ENCODE measurements around the gene GALC. TPM values are rescaled to one million over a fixed set of nuclear protein-coding genes. Genes with fewer than 3 reads are reported as not detected.

GALC gene
- total and polyA plus RNA-seq, 2 donors (not counting 3 experiments of a cell fraction or from before 2014, with no cell fraction given) = 12.4 to 14.2 TPM

- H3K27ac ChIP-seq (ENCODE audit: insufficient read depth, low read depth, low read length) = no peak overlapping the region
- no peak for FAIRE-seq
- POLR2A ChIA-PET = no interaction called here
- H3K9ac ChIP-seq (replicated peaks; ENCODE audit: extremely low read depth, insufficient read depth, low read length) = no peak overlapping the region
- CTCF ChIA-PET = no interaction called here
- no peak overlapping the region for H2AFZ ChIP-seq (ENCODE audit: low read depth, low read length)
- no peaks in the 10 kb centered on the region for H3K4me1 ChIP-seq (ENCODE audit: control insufficient read depth, extremely low read depth, insufficient read depth, low read length)
- no peaks in the 10 kb centered on the region for H3K9me3 ChIP-seq (replicated peaks; ENCODE audit: control insufficient read depth, insufficient read depth, low read length)
- dilution Hi-C loops (cut with MboI; ENCODE audit: extremely low pct_ligation_motif_present, low sequenced_read_pairs) = no loop called here
- no peaks in the 10 kb centered on the region for H3K9me1 ChIP-seq (replicated peaks; ENCODE audit: control insufficient read depth, extremely low read depth, insufficient read depth, low read length)
- no peak for DNase-seq (ENCODE audit: low read depth, low spot score)
- intact Hi-C loops (cut with micrococcal nuclease) = no loop called here
- no peak for TF ChIP-seq MYC (IDR thresholded peaks at IDR 0.05; ENCODE audit: low read depth, low read length)
- no peak for TF ChIP-seq CTCF (IDR thresholded peaks at IDR 0.05; ENCODE audit: extremely low read depth in 1 of 2, insufficient read depth in 1 of 2, low read depth in 1 of 2, low read length in 2 of 2)
- TF ChIP-seq, protein P1, sequence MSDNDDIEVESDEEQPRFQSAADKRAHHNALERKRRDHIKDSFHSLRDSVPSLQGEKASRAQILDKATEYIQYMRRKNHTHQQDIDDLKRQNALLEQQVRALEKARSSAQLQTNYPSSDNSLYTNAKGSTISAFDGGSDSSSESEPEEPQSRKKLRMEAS (IDR thresholded peaks at IDR 0.05; ENCODE audit: insufficient read depth, insufficient read length) = no peak
- no peaks in the 10 kb centered on the region for H3K36me3 ChIP-seq (ENCODE audit: control insufficient read depth in 2 of 2, extremely low read depth in 1 of 2, insufficient read depth in 2 of 2, low read length in 2 of 2)
- H3K4me2 ChIP-seq (ENCODE audit: insufficient read depth, low read length) = no peak overlapping the region
- no peaks in the 10 kb centered on the region for H3K27me3 ChIP-seq (ENCODE audit: control insufficient read depth in 2 of 2, insufficient read depth in 2 of 2, low read length in 2 of 2)
- BruUV-seq (replicated peaks) = no TSS peak
- H3K4me3 ChIP-seq (replicated peaks in 1 of 3; ENCODE audit: insufficient read depth in 1 of 3, low read depth in 1 of 3, low read length in 3 of 3) = no peak overlapping the region
- H4K20me1 ChIP-seq (replicated peaks; ENCODE audit: control insufficient read depth, extremely low read depth, insufficient read depth, low read length) = no peaks in the 10 kb centered on the region
- no peaks in the 10 kb centered on the region for H3K79me2 ChIP-seq (ENCODE audit: control insufficient read depth, insufficient read depth, low read length)
Measured at GRCh38 chr14:88040146-88040545, 47.2 kb upstream of the GALC start.

DNA sequence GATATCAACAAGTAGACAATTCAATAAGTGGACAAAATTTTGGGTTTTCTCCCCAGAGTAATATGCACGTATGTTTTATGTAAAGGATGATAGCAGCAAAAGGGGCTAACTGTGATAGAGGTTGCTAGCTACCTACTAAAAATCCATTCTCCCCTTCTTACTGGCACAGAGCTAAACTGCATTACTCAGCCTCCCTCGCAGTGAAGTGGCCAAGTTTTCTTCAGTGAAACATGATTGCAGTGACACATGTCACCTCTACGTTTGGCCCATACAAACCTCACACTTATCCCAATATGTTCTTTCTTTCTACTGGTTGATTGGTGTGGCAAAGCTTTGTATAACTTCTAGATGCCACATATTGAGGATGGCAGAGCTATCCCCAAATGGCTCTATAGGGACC, 46.2 kb upstream of the GALC start:
- Histone ChIP-seq H3K27me3 (ENCODE audit: control insufficient read depth in 2 of 2, insufficient read depth in 2 of 2, low read length in 2 of 2) (no peaks in the 10 kb centered on the region), H2AFZ (ENCODE audit: low read depth, low read length) (no peak overlapping the region), H3K9me3 (replicated peaks; ENCODE audit: control insufficient read depth, insufficient read depth, low read length) (no peaks in the 10 kb centered on the region), H4K20me1 (replicated peaks; ENCODE audit: control insufficient read depth, extremely low read depth, insufficient read depth, low read length) (no peaks in the 10 kb centered on the region), H3K27ac (ENCODE audit: insufficient read depth, low read depth, low read length) (no peak overlapping the region), H3K4me2 (ENCODE audit: insufficient read depth, low read length) (no peak overlapping the region), H3K79me2 (ENCODE audit: control insufficient read depth, insufficient read depth, low read length) (no peaks in the 10 kb centered on the region), H3K9me1 (replicated peaks; ENCODE audit: control insufficient read depth, extremely low read depth, insufficient read depth, low read length) (no peaks in the 10 kb centered on the region), H3K4me3 (replicated peaks in 1 of 3; ENCODE audit: insufficient read depth in 1 of 3, low read depth in 1 of 3, low read length in 3 of 3) (no peak overlapping the region), H3K9ac (replicated peaks; ENCODE audit: extremely low read depth, insufficient read depth, low read length) (no peak overlapping the region), H3K36me3 (ENCODE audit: control insufficient read depth in 2 of 2, extremely low read depth in 1 of 2, insufficient read depth in 2 of 2, low read length in 2 of 2) (no peaks in the 10 kb centered on the region), H3K4me1 (ENCODE audit: control insufficient read depth, extremely low read depth, insufficient read depth, low read length) (no peaks in the 10 kb centered on the region)
- FAIRE-seq = no peak
- no TSS peak for BruUV-seq (replicated peaks)
- dilution Hi-C loops (cut with MboI; ENCODE audit: extremely low pct_ligation_motif_present, low sequenced_read_pairs) = no loop called here
- DNase-seq (ENCODE audit: low read depth, low spot score) = no peak
- intact Hi-C loops (cut with micrococcal nuclease) = no loop called here
- TF ChIP-seq POLR2A (IDR thresholded peaks at IDR 0.05; ENCODE audit: low read depth, low read length) = no peak
- TF ChIP-seq, protein P1 (IDR thresholded peaks at IDR 0.05; ENCODE audit: insufficient read depth, insufficient read length) = no peak
- no peak for TF ChIP-seq POLR2AphosphoS5 (IDR thresholded peaks at IDR 0.05; ENCODE audit: insufficient read depth, low read depth, low read length)
- TF ChIP-seq MYC (IDR thresholded peaks at IDR 0.05; ENCODE audit: low read depth, low read length) = no peak
- no peak for TF ChIP-seq GATA2 (IDR thresholded peaks at IDR 0.05; ENCODE audit: insufficient read depth, insufficient read length, low read depth, low read length)
- no peak for TF ChIP-seq JUN (IDR thresholded peaks at IDR 0.05; ENCODE audit: borderline replicate concordance, insufficient read depth, insufficient read length, low read depth)
- no peak for TF ChIP-seq CTCF (IDR thresholded peaks at IDR 0.05; ENCODE audit: extremely low read depth in 1 of 2, insufficient read depth in 1 of 2, low read depth in 1 of 2, low read length in 2 of 2)
- no peak for TF ChIP-seq EZH2 (IDR thresholded peaks at IDR 0.05; ENCODE audit: borderline replicate concordance, low read depth, low read length, severe bottlenecking)
- no peak for TF ChIP-seq FOS (IDR thresholded peaks at IDR 0.05; ENCODE audit: borderline replicate concordance, insufficient read depth, low read length)
- CTCF ChIA-PET = no interaction called here
- POLR2A ChIA-PET = no interaction called here

Measured in endothelial cell of umbilical vein (primary cell).